Measurements from ENCODE around the gene PIGZ. TPM values are rescaled to one million over a fixed set of nuclear protein-coding genes. Genes with fewer than 3 reads are reported as not detected.

PIGZ gene
- total RNA-seq, 1 donor from 2014 or later: 3.6 TPM

- no peak for ATAC-seq
- intact Hi-C loops (cut with DNase I): no loop called here
- Histone ChIP-seq H3K4me1 (peaks cover 7% of the 10 kb centered on the region), H3K36me3 (no peaks in the 10 kb centered on the region), H3K27ac (no peak overlapping the region), H3K4me3 (no peak overlapping the region), H3K9me3 (no peaks in the 10 kb centered on the region), H3K27me3 (no peaks in the 10 kb centered on the region)
- no peak for DNase-seq
- TF ChIP-seq CTCF (IDR thresholded peaks at IDR 0.05): no peak
These were observed 30.5 kb upstream of the PIGZ start for GRCh38 chr3:196998966-196999760.

GRCh38 chr3:196997311-196997710 is 28.7 kb upstream of the PIGZ start:
- no peaks in the 10 kb centered on the region for H3K4me1 ChIP-seq
- no peak for ATAC-seq
- intact Hi-C loops (cut with DNase I): no loop called here
- no peaks in the 10 kb centered on the region for H3K9me3 ChIP-seq
- DNase-seq: peak; percentile 41
- H3K4me3 ChIP-seq: no peak overlapping the region
- H3K27ac ChIP-seq: no peak overlapping the region
- TF ChIP-seq CTCF (IDR thresholded peaks at IDR 0.05): no peak
- no peaks in the 10 kb centered on the region for H3K27me3 ChIP-seq
- H3K36me3 ChIP-seq: no peaks in the 10 kb centered on the region

DNA sequence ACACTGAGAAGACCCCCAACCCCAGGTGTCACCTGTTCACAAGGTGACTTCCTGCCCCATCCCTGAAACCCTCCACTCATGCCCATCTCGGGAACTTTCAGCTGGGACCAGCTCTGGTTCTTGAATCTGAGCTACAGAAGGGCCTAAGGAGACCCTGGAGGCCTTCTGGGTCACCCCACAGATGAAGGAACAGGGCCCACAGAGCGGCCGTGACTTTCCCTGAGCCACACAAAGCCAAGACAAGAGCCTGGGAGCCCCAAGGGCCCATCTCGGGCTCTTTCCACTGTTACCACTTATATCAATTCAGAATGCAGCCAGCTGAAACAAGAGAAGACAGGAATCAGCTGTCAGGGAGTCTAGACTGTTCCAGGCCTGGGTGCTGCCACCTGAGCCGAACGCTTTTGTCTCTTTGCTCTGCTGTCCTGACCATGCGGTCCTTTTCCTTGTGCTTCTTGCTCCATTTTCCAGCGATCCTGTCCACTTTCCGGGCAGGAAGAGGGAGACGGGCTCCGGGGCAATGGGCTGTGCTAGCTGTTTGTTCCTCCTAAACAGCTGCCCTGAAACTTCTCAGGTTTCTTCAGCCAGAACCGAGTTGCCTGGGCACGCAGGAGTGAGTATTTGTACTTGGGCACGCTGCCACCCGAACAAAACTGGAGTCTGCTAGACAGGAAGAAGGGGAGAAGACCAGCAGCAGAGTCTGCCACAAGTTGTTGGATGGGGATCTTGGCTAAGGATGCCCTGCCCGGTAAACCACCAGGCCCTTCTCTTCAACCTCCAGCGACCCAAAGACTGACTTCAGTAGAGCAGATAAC is 28.0 kb upstream of the PIGZ start:
- no peak overlapping the region for H3K4me3 ChIP-seq
- no peaks in the 10 kb centered on the region for H3K27me3 ChIP-seq
- H3K9me3 ChIP-seq: no peaks in the 10 kb centered on the region
- DNase-seq: peak; percentile 49
- intact Hi-C loops (cut with DNase I): no loop called here
- H3K36me3 ChIP-seq: no peaks in the 10 kb centered on the region
- no peaks in the 10 kb centered on the region for H3K4me1 ChIP-seq
- TF ChIP-seq CTCF (IDR thresholded peaks at IDR 0.05): no peak
- no peak for ATAC-seq
- H3K27ac ChIP-seq: no peak overlapping the region

- Histone ChIP-seq H3K36me3 (no peaks in the 10 kb centered on the region), H3K4me3 (no peak overlapping the region), H3K27me3 (no peaks in the 10 kb centered on the region), H3K4me1 (no peaks in the 10 kb centered on the region), H3K9me3 (no peaks in the 10 kb centered on the region), H3K27ac (no peak overlapping the region)
- intact Hi-C loops (cut with DNase I): no loop called here
- ATAC-seq (no peak), DNase-seq (peak; percentile 55)
- no peak for TF ChIP-seq CTCF (IDR thresholded peaks at IDR 0.05)
These were observed 27.2 kb upstream of the PIGZ start for GRCh38 chr3:196995646-196996355.

- Histone ChIP-seq H3K4me3 (no peak overlapping the region), H3K27me3 (no peaks in the 10 kb centered on the region), H3K36me3 (no peaks in the 10 kb centered on the region), H3K4me1 (no peaks in the 10 kb centered on the region), H3K9me3 (no peaks in the 10 kb centered on the region), H3K27ac (no peak overlapping the region)
- no peak for TF ChIP-seq CTCF (IDR thresholded peaks at IDR 0.05)
- intact Hi-C loops (cut with DNase I): no loop called here
- ATAC-seq (no peak), DNase-seq (no peak)
These were observed 26.4 kb upstream of the PIGZ start for GRCh38 chr3:196995027-196995426.
